Tibial nerve (tissue), 4 donors: ENCODE data around the gene SPDYE1. TPM values are rescaled to one million over a fixed set of nuclear protein-coding genes. Genes with fewer than 3 reads are reported as not detected.
"Not testable (repeated sequence)": the region's sequence is repeated elsewhere in the genome, so short reads cannot be mapped to it uniquely, and the experiment has no call there.

Experiments used
- DNase-seq, 2 donors: peaks; one replicate each; pipeline ENCODE4 v3.0.0-alpha.2; 2019; ENCODE audit warnings: low spot score in 2 of 2
- H3K27ac ChIP-seq, 4 donors: fragments of 200-600 bp; sonication (generic) in 3 of 4; one replicate each; pipeline ENCODE4 v1.5.1; 2017 to 2019; ENCODE audit warnings: mild to moderate bottlenecking in 1 of 4
- H3K27me3 ChIP-seq, 2 donors: fragments of 200-600 bp; sonication (generic) in 1 of 2; one replicate each; pipeline versions ENCODE4 v1.5.1 to v1.6.0; 2017 to 2019
- H3K36me3 ChIP-seq, 3 donors: fragments of 200-600 bp; sonication (generic); one replicate each; pipeline ENCODE4 v1.5.1; 2018 to 2019
- H3K4me1 ChIP-seq, 4 donors: fragments of 200-600 bp; sonication (generic) in 3 of 4; one replicate each; pipeline ENCODE4 v1.5.1; 2017 to 2019
- H3K4me3 ChIP-seq, 4 donors: fragments of 200-600 bp; sonication (generic) in 3 of 4; one replicate each; pipeline ENCODE4 v1.5.1; 2017 to 2019; ENCODE audit warnings: mild to moderate bottlenecking in 1 of 4, moderate library complexity in 1 of 4
- H3K9me3 ChIP-seq, 4 donors: fragments of 200-600 bp; sonication (generic) in 3 of 4; one replicate each; pipeline ENCODE4 v1.5.1; 2017 to 2019
- WGBS, 2 donors: methylation state at CpG; one replicate each; pipeline ENCODE4 v1.1.5; 2018; 5-methylcytosine and 5-hydroxymethylcytosine counted together
- total RNA-seq, 4 donors: library from RNA; depleted of rRNA; stranded (reverse); fragments of >200 nt; gene quantifications; one replicate each; pipeline ENCODE4 v1.1.0, GENCODE V29; 2016
- TF ChIP-seq, protein P1 (sequence below), 5 experiments: fragments of 200-600 bp in 3 of 5; fragments of 450-650 bp in 2 of 5; sonication (generic) in 3 of 5; IDR thresholded peaks; one replicate each; pipeline ENCODE4 v1.5.1; 2016 to 2019; ENCODE audit warnings: antibody characterized with exemption in 5 of 5, mild to moderate bottlenecking in 3 of 5, moderate library complexity in 2 of 5

The SPDYE1 gene
- total RNA-seq, 4 donors from 2014 or later = not detected

DNA sequence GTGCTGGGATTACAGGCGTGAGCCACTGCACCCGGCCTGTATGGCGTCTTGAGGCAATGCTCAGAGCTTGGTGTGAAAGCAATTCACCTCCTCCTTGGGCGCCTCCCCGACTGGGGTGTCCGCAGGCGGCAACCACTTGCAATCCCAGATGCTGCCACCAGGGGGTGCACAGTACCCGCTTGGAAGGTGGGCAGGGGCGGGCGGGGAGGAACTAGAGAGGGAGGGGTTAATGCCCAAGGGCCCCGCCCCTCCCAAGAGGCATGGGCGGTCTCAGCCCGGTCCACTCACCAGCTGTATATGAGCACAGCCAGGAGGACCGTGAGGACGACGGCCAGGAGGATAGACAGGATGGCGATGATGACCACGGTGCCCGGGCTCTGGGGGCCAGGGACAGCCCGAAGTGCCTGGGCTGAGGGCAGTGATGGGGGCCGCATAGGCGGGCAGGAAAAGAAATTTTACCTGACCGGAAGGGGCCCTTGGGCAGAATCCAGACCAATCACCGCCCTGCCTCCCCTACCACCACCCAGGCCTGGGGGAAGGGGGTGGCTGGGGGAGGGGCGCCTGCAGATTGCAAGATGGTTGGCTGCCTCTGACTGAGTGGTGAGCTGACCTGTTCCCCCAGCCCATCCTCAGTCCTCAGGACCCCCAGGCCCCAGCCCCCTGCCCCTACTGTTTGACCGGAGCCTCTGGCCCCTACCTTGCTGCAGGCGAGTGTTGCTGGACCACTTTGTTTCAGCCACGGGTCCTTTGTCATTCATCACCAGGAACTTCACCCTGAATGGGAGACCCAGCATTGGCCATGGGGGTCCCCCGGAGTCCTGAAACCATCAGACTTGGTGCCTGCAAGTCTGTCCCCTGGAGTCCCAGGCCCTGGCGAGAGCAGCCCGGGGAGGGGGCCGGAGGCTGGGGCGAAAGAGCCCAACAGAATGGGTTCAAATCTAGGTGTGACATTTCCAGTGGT, 11.5 kb upstream of the SPDYE1 start:
- not testable (repeated sequence) for H3K27me3 ChIP-seq, H3K4me1 ChIP-seq, H3K36me3 ChIP-seq, H3K9me3 ChIP-seq
- DNase-seq = peak in 1 of 2 donors; percentile 5
- 33% methylated on average over 3 to 19 of the region's 33 CpGs for WGBS, 2 donors
- Histone ChIP-seq H3K27ac (peak overlapping the region in 2 of 4 donors; percentile 28 to 56), H3K4me3 (peak overlapping the region in 1 of 4 donors; percentile 26)
- TF ChIP-seq, protein P1, sequence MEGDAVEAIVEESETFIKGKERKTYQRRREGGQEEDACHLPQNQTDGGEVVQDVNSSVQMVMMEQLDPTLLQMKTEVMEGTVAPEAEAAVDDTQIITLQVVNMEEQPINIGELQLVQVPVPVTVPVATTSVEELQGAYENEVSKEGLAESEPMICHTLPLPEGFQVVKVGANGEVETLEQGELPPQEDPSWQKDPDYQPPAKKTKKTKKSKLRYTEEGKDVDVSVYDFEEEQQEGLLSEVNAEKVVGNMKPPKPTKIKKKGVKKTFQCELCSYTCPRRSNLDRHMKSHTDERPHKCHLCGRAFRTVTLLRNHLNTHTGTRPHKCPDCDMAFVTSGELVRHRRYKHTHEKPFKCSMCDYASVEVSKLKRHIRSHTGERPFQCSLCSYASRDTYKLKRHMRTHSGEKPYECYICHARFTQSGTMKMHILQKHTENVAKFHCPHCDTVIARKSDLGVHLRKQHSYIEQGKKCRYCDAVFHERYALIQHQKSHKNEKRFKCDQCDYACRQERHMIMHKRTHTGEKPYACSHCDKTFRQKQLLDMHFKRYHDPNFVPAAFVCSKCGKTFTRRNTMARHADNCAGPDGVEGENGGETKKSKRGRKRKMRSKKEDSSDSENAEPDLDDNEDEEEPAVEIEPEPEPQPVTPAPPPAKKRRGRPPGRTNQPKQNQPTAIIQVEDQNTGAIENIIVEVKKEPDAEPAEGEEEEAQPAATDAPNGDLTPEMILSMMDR (IDR thresholded peaks at IDR 0.05) = peak in 4 of 5 experiments; percentile 41 to 88 (median 61)

DNA sequence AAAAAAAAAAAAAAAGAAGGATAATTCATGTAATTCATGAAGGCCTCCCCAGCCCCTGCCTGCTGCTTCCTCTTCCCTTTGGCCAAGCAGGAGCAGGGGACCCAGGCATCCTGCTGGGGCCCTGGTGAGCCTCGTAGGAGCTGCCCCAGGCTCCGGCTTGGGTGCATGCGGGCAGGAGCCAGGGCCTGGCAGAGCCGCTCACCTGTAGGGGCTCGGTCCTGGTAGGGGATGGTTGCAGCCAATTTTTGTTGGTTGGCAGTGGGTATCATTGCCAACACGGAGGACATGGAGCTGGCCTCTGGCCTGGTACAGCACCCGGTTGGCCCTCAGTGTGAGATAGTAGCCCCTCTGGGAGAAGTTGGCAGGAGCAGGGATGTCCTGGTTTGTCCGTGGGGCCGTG, 10.2 kb upstream of the SPDYE1 start:
- not testable (repeated sequence) for H3K27me3 ChIP-seq, H3K36me3 ChIP-seq, H3K27ac ChIP-seq, H3K9me3 ChIP-seq, H3K4me1 ChIP-seq, DNase-seq, H3K4me3 ChIP-seq
- 73 to 94% methylated on average over 3 to 9 of the region's 9 CpGs for WGBS, 2 donors

DNA sequence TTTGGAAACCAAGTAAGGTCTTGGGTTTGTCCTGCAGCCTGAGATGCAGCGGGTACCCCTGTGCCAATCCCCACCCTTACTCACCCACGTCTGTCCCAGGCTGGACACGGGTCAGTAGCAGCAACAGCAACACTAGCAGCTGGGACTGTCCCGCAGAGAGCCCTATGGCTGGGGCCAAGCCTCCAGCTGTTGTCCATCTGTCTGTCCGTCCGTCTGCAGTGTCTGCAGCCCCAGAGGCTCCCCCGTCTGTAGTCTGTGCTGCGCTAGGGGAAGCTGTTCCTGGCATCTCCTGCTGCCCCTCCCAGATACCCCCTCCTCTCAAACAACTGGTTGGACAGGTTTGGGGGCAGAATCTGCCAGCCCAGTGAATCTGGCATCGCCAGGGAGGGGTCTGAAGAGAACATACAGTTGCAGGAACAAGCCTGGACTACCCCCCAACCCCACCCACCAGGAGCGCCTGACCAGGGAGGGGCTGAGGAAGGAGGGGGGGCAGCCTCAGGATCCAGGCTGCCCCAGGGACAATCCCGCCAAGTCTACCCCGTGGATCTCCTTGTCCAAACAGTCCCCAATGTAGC, 7.6 kb upstream of the SPDYE1 start:
- DNase-seq = not testable (repeated sequence)
- 78 to 84% methylated on average over 9 to 12 of the region's 12 CpGs for WGBS, 2 donors

DNA sequence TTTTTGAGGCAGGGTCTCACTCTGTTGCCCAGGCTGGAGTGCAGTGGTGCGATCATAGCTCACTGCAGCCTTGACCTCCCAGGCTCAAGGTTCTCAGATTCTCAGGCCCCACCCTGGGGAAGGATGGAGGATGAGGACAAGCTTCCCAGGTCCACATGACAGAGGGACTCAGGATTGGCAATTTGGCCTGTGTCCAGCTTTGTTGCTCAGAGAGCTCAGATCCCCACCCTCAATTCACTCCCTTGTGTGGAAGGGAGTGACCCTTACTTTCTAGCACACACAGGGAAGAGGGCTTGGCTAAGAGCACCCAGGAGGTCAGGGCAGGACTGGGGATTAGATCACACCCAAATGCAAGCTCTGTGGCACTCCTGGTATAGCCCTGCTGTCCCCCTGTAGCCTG, 6.9 kb upstream of the SPDYE1 start:
- H3K4me1 ChIP-seq, H3K27ac ChIP-seq, H3K9me3 ChIP-seq, DNase-seq, H3K4me3 ChIP-seq, H3K27me3 ChIP-seq: not testable (repeated sequence)
- H3K36me3 ChIP-seq = peaks cover 0 to 15% (median 0%) of the 10 kb centered on the region in 3 donors
- 92 to 100% methylated on average over 1 of the region's 1 CpG for WGBS, 2 donors

More for the DNA sequence above, 7.6 kb upstream of the SPDYE1 start:
- H3K4me3 ChIP-seq, H3K27me3 ChIP-seq, H3K4me1 ChIP-seq, H3K9me3 ChIP-seq, H3K27ac ChIP-seq: not testable (repeated sequence)
- H3K36me3 ChIP-seq = peaks cover 0 to 15% (median 0%) of the 10 kb centered on the region in 3 donors

DNA sequence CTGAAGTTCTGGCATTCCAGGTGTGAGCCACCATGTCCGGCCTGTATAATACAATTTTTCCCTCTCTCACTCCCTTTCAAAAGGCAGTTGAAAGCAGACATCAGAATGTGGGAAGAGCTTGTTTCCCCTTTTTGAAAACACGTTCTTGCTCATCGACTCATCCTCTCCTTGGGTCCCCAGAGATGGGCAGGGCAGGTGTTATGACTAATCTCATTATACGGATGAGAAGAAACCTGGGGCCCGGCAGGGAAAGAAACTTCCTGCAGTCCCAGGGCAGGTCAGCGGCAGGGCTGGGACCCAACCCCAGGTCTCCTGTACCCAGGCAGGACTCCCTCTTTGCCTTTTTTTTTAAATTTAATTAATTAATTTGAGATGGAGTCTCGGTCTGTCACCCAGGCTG, 4.8 kb upstream of the SPDYE1 start:
- DNase-seq = not testable (repeated sequence)
- WGBS, 2 donors = 68 to 75% methylated on average over 7 of the region's 7 CpGs

DNA sequence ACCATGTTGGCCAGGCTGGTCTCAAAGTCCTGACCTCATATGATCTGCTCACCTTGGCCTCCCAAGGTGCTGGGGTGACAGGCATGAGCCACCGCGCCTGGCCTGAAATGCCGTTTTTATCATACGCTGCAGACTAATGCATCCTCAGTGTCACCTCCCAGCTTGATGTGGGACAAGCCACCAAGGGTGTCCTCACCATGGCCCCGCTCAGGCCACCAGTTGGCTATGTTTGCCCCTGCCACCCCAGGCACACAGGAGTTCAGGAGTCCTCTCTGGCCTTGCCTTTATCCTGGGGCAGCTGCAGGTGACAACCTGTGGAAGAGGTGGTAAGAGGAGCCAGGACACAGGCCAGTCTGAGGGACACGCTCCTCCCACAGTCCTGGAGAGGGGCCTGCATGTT, 3.0 kb upstream of the SPDYE1 start:
- H3K36me3 ChIP-seq = peaks cover 0 to 11% (median 0%) of the 10 kb centered on the region in 3 donors
- not testable (repeated sequence) for H3K27ac ChIP-seq, H3K4me1 ChIP-seq, H3K27me3 ChIP-seq, DNase-seq, H3K4me3 ChIP-seq, H3K9me3 ChIP-seq
- 98 to 100% methylated on average over 4 to 5 of the region's 6 CpGs for WGBS, 2 donors

More for the DNA sequence above, 4.8 kb upstream of the SPDYE1 start:
- peaks cover 0 to 11% (median 0%) of the 10 kb centered on the region in 3 donors for H3K36me3 ChIP-seq
- not testable (repeated sequence) for H3K27ac ChIP-seq, H3K4me1 ChIP-seq, H3K27me3 ChIP-seq, H3K4me3 ChIP-seq, H3K9me3 ChIP-seq

DNA sequence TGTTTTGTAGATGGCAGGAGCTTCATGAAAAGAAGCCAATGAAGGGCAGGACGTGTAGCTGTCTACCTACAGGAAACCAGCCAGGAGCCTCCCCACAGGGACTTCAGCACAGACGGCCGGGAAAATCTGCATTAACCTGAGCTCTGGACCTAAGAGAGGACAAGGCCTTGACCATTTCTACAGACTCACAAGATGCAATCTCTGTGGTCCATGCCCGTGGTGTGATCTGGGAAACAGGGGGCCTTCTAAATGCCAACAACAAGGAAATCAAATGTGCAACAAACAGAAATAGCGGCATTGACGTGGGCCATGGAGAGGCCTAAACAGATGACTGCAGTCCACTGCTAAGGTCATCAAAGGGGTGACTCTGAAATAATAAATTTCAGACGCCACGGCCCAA, 14.4 kb downstream of the SPDYE1 start:
- H3K27me3 ChIP-seq, DNase-seq, H3K27ac ChIP-seq, H3K4me1 ChIP-seq, H3K9me3 ChIP-seq, H3K4me3 ChIP-seq: not testable (repeated sequence)
- 94 to 95% methylated on average over 5 to 7 of the region's 8 CpGs for WGBS, 2 donors
- H3K36me3 ChIP-seq = peaks cover 0 to 43% (median 0%) of the 10 kb centered on the region in 3 donors

DNA sequence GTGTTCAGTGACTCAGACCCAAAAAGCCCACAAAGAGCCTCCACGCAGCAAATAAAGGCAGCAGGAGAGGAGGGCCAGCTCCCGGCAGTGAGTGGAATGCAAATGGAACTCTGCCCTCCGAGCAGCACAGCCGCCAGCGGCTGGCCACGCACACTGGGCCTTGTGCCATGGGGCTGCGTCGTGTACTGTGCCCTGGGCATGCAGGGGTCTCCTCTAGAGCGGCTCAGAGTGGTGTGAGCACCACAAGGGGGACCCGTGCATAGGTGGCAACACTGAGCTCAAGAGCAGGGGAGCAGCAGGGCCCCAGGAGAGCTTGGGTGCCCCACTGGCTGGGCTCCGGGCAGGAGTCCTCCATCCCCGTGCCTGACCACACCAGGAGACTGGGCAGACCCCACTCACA, 17.4 kb downstream of the SPDYE1 start:
- Histone ChIP-seq H3K4me1 (peaks cover 0 to 20% (median 0%) of the 10 kb centered on the region in 4 donors), H3K36me3 (peaks cover 0 to 28% (median 0%) of the 10 kb centered on the region in 3 donors)
- not testable (repeated sequence) for DNase-seq, H3K27ac ChIP-seq, H3K4me3 ChIP-seq, H3K27me3 ChIP-seq, H3K9me3 ChIP-seq
- no CpG with 5 or more reads among the region's 12 CpGs for WGBS, 2 donors
